ENCODE results near the gene SPINT2.

The SPINT2 gene

DNA sequence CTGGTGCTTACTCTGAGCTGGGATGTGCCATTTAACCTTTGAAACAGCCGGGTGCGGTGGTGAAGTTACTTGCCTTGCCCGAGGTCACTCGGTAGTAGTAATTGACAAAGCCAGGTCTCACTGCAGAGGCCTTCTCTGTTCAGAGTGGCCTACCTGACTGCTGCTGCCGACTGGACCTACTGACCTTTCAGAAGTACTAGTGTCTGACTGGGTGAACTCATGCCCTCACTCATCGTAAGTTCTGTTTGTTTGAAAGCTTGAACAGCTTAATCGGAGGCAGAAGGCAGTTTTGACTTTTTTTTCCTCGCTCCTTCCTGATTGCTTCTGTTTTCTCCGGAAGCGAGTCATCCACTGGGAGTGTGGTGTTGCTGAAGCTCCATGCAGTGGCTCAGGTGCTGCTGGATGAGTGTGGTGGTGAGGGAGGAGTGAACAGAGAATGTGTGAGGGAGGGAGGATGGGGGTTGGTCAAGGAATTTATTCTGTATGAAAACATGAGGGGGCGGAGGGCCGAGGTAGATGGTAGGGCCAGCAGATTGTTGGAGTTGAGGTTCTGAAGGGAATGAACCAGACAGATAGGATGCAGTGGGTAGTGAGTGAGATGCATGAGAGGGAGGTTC, 2.7 kb downstream of the SPINT2 start:
- DNase-seq (ENCODE audit: low read depth in 2 of 3, low spot score in 2 of 3) = no peak

DNA sequence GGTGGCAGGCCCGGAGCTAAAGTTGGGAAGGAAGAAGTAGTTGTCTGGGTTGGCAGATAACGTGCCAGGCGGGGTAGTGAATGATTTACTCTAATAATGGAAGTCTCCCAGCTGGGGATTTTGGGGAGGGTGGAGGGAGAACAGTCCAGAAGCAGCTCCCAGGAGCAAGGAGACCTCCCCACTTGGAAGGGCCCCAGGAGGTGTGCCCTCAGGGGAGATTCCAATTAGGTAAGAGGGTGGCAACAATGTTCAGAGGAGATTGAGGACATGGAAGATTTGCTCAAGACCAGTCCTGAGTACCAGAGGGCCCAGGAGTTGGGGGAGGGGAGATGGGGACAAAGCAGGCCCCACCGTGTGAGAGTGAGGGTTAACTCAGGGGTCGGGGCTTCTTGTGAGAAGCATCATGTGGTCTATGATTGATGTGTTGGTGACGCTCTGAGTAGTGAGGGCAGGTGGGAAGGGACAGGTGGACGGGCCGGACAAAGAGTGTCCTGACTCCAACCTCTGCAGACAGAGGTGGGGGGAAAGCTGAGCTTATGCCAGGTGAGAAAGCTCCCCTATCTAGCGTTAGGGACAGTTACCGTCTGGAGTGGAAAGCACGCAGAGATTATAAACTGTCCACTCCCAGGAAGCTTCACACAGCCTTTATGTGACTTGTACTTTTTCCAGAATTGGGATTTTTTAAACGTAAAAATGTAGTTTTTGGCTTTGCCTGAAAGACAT, 3.5 kb downstream of the SPINT2 start:
- DNase-seq (ENCODE audit: low read depth in 2 of 3, low spot score in 2 of 3) = no peak

DNA sequence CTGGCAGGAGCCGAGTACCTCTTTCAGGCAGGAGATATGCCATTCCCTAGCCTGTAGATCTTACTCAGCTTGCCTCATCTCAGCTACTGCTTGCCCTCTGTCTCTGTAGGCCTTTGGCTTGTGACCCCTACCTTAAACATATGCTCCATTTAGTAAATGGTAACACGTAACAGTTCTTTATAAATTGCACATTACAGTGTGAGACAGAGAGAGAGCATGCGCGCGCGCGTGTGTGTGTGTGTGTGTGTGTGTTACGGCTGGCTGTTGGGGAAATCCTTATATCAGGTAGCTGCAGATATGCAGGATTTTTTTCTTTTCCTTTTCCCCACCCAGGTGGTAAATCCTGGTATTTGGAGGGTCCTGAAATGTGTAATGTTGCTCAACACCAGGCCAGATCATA, 4.2 kb downstream of the SPINT2 start:
- no peak for DNase-seq (ENCODE audit: low read depth in 2 of 3, low spot score in 2 of 3)

DNA sequence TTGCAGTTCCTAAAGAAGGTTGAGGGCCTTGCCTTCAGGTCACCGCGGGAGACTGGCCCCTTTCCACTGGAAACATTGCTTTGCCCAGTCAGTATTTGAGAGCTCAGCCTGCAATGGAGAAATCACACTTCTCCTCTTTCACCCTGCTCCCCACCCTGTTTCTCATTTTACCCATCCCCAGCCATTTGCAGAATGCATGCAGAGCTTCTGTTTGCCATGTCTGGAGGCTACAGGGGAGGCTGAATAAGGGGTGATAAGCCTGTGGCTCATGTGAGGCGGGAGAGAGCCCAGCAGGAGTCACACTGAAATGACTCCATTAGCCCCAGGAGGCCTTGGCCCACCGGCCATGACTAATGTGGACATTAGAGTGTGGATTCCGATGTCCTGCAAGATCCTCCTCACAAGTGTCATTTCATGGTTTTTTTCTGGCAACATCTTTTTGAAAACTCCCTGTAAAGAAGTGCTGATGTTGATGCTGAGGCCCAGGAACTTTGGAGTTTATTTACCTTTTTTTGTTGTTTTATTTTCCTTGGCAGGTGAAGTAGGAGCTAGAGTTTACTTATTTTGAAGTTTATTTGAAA, 6.3 kb downstream of the SPINT2 start:
- no peak for DNase-seq (ENCODE audit: low read depth in 2 of 3, low spot score in 2 of 3)

DNA sequence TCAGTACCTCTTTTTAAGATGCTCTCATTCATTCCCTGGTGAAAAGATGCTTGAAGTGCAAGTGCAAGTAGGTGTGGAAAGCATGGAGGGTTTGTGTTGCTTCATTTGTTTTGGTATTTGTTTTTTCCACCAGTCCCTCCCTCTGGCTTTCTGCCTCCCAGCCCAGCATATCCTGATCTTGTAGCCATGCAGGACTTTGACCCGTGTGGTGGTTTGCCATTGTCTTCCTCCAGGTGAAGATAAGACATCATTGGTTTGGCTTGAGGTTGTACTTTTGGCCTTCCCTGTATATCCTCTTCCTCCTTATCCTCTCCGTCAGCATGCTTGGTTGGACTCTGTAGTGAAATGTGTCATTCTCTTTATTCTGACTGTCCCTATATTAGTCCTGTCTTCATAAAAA, 9.1 kb downstream of the SPINT2 start:
- DNase-seq (ENCODE audit: low read depth in 2 of 3, low spot score in 2 of 3) = no peak

DNA sequence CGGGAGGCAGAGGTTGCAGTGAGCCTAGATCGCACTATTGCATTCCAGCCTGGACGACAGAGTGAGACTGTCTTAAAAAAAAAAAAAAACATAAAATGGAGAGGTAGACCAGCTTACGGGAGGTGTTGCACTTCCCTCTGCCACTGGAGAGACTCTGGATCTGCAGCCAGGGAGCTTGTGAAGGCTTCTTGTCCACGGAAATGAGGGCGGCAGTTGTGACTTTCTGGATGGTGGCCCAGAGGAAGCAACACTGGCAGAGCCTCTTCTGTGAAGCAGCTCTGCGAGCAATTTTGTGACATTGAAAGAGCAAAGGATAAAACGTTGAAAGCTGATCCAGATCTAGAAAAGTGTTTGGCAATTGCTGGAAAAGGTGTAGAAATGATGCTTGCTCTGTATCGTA, 10.4 kb downstream of the SPINT2 start:
- DNase-seq (ENCODE audit: low read depth in 2 of 3, low spot score in 2 of 3) = no peak

DNA sequence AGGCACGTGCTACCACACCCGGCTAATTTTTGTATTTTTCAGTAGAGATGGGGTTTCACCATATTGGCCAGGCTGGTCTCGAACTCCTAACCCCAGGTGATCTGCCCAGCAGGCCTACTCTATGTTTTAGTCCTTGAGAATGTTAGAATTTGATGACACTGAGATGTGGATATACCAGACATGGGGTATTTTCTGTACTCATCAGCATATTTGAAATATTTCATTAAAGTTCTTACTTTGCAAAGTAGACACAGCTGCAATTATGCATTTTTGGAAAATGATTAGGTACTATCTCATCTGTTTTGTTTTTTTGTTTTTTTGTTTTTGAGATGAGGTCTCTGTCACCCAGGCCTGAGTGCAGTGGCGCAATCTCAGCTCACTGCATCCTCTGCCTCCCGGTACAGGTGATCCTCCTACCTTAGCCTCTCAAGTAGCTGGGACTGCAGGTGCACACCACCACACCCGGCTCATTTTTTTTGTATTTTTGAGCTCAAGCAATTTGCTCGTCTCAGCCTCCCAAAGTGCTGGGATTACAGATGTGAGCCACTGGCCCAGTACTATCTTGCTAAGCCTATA, 12.7 kb downstream of the SPINT2 start:
- DNase-seq (ENCODE audit: low read depth in 2 of 3, low spot score in 2 of 3) = no peak

DNA sequence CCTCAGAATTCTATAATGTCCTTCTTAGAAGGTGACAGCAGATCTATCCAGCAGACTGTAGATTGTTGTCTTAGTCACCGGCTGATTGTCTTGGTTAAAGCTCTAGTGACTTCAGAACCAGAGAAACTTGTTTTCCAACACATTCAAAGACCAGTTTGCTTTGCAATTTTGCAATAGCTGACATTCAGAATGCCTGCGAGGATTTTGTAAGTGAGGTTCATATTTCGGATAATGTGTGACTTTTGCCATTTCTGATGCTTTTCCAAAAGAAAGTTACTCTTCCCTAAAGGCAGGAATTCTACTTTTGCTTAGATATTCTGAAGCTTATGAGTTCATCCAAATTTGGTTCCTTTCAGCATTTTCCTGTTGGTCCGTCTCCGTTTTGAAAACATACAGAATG, 13.2 kb downstream of the SPINT2 start:
- no peak for DNase-seq (ENCODE audit: low read depth in 2 of 3, low spot score in 2 of 3)

DNA sequence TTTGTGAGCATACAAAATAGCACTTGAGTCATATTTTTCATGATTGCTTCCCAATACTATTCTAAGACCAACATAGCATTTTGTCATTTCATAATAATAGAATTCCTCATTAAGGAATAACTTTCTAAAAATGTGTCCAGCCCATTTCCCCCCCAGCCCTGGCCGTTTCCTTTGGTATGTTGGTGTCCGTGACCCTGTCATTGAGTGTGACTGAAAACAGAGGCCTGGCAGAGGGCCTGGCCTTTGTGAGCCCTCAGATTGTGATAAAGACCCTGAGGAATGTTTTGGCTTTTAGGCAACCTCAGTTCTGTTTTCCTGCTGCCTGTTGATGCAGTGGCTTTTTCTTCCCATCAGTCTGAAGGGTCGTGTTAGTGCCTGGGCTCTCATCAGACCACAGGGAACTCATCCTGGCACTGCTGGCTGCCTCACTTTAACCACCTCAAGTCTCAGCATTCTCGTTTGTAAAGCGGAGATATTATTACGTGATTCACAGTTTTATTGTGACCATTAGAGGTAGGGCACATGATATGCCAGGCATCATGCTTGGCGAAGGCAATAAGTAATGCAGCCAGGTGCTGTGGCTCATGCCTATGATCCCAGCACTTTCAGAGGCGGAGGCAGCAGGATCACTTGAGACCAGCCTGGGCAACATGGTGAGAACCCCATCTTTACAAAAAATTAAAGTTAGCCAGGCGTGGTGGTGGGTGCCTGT, 13.8 kb downstream of the SPINT2 start:
- DNase-seq (ENCODE audit: low read depth in 2 of 3, low spot score in 2 of 3) = no peak

DNA sequence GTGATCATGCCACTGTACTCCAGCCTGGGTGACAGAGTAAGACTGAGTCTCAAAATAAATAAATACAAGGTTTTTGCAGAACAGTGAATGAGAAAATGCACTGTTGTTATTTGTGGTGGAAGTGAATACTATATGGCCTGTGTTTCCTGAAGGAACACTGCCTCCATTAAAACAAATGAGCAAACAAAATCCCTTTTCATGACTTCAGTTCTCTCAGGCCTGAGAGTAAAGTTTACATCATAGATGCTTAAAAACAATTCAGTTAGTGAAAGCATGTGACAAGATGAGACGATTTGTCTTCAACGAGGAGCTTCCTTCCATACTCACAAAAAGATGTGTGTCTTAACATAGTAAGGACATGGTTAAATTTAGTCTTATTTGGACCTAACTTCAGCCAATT, 14.4 kb downstream of the SPINT2 start:
- no peak for DNase-seq (ENCODE audit: low read depth in 2 of 3, low spot score in 2 of 3)

DNA sequence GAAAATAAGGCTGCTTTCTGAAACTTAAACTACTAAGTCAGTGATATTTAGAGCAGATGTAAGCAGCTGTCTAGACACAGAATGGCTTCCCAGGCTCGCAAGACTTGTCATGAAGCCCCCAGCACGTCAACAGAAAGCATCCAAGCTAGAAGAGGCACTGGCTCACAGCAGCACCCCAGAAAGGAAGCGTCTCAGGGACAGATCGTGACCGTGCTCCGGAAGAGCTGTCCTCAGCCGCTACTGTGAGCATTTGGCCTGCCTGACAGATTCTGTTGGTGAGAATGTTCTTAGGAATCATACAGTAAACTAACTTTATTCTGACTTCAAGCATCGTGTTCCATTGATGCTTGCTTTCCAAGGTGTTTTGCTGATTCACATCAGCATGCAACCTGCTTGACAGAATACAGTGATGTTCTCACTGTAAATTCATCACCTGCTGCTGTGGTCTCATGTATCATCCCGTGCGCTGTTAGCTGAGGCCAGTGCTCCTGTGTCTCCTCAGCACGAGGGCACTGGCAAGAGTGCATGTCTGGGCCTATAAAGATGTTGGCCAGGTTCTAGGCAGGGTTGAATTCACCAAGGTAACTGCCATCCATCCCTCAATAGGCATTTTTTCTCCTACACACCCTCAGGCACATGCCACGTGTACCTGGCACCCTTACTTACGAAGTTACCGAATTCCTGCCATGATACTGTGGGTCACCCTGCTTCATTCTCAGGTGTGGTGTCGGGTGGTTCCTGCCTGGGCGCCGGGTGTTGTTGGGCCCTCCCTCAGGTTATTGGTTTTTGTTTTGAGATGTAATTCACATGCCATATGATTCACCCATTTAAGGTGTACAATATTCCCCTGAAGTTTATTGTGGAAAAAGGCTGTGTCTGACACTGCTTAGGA, 15.9 kb downstream of the SPINT2 start:
- no peak for DNase-seq (ENCODE audit: low read depth in 2 of 3, low spot score in 2 of 3)

DNA sequence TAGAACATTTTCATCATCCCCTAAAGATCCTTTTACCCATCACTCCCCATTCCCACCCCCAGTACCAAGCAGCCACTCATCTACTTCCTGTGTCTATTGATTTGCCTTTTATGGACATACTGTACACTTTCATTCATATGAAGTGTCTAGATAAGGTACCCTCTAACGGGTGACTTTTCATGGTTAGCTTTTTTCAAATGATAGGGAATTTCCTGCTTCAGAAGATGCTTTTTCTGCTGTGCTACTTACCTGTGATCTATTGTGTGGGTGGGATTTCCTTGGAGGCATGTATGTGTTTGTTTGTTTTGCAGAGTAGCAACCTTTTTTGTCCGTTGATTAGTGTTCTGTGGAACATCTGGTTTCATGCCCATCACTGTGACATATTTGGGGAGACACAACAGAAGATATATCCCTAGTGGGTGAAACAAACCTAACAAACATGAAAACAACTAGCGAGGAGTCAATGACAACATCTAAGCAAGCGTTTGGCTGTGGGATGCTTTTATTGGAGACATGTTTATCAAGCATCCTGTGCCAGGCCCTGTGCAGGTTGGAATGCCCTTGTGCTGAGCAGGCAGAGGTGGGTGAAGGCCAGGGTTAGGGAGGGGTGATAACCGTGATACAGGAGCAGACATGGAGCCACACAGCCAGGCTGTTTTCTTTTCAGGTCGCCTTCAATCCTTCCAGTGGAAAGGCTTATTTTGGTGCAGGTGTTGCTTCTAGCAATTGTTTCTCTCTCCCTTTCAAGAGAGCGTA, 17.6 kb downstream of the SPINT2 start:
- DNase-seq (ENCODE audit: low read depth in 2 of 3, low spot score in 2 of 3) = no peak

DNA sequence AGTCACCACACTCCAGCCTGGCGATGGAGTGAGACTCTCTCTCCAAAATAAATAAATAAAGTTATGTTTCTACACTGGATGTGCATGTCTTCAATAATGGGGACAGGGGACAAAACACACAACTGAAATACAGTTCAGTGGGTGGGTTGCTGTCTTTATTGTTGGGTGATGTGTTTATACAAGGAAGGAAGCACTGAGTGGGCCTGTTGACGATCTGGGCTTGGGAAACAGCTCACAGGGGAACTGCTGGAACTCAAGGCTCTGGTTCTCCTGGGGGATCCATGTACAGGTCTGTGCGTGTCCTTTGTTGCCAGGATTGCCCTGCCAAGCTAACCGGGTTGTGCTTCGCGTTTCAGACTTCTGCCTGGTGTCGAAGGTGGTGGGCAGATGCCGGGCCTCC, 18.9 kb downstream of the SPINT2 start:
- no peak for DNase-seq (ENCODE audit: low read depth in 2 of 3, low spot score in 2 of 3)

DNA sequence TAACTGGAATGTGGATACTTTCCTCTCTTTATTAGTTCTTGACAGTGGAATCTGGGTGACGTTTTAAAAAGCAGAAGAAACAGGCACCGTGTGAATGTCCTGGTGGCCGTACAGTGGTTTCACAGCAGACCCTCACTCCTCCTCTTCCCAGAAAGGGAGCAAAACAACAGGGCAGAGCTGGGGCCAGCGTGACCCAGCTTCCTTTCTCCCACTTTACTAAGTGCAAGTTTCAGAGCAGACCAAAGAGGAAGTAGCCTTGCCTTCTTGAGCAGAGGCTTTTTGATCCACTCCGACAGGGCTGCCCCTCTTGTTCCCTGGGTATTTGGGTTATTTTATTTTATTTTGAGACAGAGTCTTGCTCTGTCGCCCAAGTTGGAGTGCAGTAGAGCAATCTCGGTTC, 20.0 kb downstream of the SPINT2 start:
- DNase-seq (ENCODE audit: low read depth in 2 of 3, low spot score in 2 of 3) = no peak

DNA sequence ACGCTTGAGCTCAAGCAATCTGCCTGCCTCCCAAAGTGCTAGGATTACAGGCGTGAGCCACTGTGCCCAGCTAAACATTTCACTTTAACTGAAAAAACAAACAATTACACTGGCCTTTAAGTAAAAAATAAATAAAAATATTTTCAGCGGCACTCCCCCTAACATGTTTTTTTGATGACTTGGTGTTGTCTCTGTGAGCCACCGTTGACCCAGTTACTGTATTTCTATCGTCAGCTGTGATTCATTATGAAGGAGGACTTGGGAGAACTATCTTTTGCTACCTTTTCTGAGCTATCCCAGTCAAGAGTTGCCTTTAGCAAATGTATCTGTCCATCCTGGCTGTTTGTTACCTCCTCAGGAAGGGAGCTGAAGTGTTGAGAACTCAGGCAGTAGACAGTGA, 21.2 kb downstream of the SPINT2 start:
- no peak for DNase-seq (ENCODE audit: low read depth in 2 of 3, low spot score in 2 of 3)

DNA sequence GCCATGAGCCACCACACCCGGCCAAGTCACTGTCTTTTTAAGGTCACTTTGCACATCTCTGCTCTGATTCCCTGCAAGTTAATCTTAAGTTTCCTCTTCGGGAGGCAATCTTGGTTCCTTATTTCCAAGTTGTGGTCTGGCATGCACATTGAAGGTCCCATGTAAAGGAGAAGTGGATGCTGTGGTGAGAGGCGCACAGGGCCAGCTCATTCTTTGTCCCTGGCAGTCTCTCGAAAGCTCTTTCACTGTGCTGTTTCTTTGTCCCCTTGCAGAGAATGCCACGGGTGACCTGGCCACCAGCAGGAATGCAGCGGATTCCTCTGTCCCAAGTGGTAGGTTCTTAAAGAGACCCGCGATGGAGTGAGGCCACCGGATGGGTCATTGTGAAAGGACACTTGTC, 23.2 kb downstream of the SPINT2 start:
- no peak for DNase-seq (ENCODE audit: low read depth in 2 of 3, low spot score in 2 of 3)

DNA sequence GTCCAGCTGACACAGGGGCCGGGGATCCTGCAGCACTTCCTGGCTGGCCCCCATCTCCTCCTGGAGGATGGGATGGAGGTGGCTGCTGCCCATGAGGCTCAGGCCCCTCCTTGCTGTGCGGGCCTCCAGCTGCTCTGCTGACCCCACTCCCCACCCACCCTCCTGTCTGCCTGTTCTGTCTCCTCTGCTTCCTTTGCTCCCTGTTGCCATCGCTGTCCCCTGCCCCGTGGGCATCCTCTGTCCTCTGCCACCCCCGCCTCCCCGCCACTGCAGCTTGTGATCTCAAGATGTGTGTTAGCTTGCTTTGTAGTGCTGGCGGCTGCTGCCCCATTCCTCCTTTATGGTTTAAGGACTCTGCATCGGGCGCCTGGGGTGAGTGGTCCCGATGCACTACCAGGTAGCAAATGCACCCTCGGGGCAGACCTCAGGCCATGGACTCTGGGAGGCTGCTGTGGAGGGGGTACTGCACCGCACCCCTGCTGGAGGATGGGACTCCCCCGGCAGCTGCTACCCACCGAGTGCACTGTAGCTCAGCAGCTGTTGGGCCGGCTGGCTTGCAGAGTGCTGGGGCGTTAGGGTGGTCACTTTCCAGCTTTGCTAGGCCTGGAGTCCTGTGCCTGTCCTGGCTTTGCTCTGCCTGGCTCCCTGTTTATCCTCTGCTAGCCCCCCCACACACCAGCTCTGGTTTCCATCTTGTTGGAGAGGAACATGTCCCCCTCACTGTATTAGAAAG, 23.9 kb downstream of the SPINT2 start:
- DNase-seq (ENCODE audit: low read depth in 2 of 3, low spot score in 2 of 3) = no peak

DNA sequence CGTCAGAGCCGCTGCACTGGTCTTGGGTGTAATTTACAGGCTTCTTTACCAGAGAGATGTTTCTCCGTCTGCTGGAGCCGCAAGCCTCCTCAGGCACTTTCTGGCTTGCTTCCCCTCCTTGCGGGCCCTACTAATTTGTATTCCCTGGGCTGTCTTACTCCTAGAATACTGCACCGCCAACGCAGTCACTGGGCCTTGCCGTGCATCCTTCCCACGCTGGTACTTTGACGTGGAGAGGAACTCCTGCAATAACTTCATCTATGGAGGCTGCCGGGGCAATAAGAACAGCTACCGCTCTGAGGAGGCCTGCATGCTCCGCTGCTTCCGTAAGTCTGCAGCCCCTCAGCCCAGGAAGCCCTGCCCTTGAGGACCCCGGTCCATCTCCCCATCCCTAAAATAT, 25.6 kb downstream of the SPINT2 start:
- no peak for DNase-seq (ENCODE audit: low read depth in 2 of 3, low spot score in 2 of 3)

DNA sequence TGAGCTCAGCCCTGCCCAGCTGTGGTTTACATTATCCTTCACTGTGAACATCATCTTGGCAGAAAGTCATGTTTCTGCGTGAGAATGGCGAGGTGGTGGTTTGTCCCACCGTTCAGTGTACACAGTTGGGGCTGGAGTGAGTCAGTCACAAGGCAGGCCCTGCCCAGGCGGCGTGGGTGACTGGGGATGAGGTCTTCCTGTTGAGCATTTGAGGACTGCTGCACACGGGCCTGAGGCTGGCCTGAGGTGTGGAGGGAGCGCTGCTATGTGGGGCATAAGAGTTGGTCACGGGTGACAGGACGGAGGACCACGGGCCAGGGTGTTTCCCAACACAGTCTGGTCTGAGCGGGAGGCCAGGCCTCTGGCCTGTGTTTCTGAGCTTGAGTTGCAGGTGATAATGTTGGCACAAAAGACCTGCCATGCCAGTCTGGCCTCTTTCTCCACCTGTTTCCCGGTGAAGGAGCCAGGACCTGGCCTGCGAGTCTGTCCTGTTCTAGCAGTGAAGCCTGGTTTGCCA, 26.3 kb downstream of the SPINT2 start:
- DNase-seq (ENCODE audit: low read depth in 2 of 3, low spot score in 2 of 3) = no peak
